PC-3 (cell line): ENCODE data around the gene KRABD2.

ENCODE experiments used
- ATAC-seq: fragments of 200-7000 bp; cut with Tn5 transposase; 2 replicates; pipeline ENCODE4 v1.9.1; 2020; ENCODE audit warnings: mild to moderate bottlenecking, moderate library complexity
- BruUV-seq: library from RNA; stranded (reverse); fragments of 400-500 nt; replicated peaks from 2 replicates; lab custom pipeline; 2021; lab: Mats Ljungman, UMichigan
- CTCF ChIA-PET: fragments of 300-600 bp; sonication (Branson Sonifier 250); formaldehyde crosslinking; loops from one replicate; lab custom pipeline; 2022; ENCODE audit warnings: antibody characterized with exemption; lab: Charles Lee
- POLR2A ChIA-PET: fragments of 300-600 bp; sonication (Branson Sonifier 250); formaldehyde crosslinking; loops from one replicate; lab custom pipeline; 2022; ENCODE audit warnings: antibody characterized with exemption; ENCODE audit not compliant: unreplicated experiment; lab: Charles Lee
- DNase-seq: peaks from one replicate; pipeline ENCODE4 v3.0.0-alpha.2; 2015
- H2AFZ ChIP-seq: fragments of 300-600 bp; sonication (generic); 2 replicates; pipeline ENCODE4 v1.6.0; 2016; ENCODE audit warnings: antibody characterized with exemption, low read length
- H3F3A ChIP-seq: fragments of 300-600 bp; sonication (generic); one replicate; pipeline ENCODE4 v1.6.0; 2017; ENCODE audit warnings: antibody characterized with exemption, low read length, control low read depth, mild to moderate bottlenecking; ENCODE audit not compliant: unreplicated experiment
- H3K27ac ChIP-seq: fragments of 300-600 bp; sonication (generic); 2 replicates; pipeline ENCODE4 v1.5.1; 2016; ENCODE audit warnings: mild to moderate bottlenecking, low read length
- H3K27me3 ChIP-seq: fragments of 300-600 bp; sonication (generic); 2 replicates; pipeline ENCODE4 v1.6.1; 2016; ENCODE audit warnings: low read length, mixed read lengths
- H3K36me3 ChIP-seq: fragments of 300-600 bp; sonication (generic); 2 replicates; pipeline ENCODE4 v1.6.1; 2016; ENCODE audit warnings: low read depth, mixed run types, low read length, mixed read lengths
- H3K4me1 ChIP-seq: fragments of 300-600 bp; sonication (generic); 2 replicates; pipeline ENCODE4 v1.5.1; 2016; ENCODE audit warnings: low read length; ENCODE audit not compliant: insufficient read depth
- H3K4me2 ChIP-seq: fragments of 300-600 bp; sonication (generic); 2 replicates; pipeline ENCODE4 v1.6.0; 2016; ENCODE audit warnings: low read length
- H3K4me3 ChIP-seq: fragments of 300-600 bp; sonication (generic); 2 replicates; pipeline ENCODE4 v1.5.1; 2016; ENCODE audit warnings: mild to moderate bottlenecking, low read length, mixed read lengths
- H3K79me2 ChIP-seq: fragments of 300-600 bp; sonication (generic); 2 replicates; pipeline ENCODE4 v1.6.1; 2017; ENCODE audit warnings: low read length, mixed read lengths
- H3K9ac ChIP-seq: fragments of 300-600 bp; sonication (generic); 2 replicates; pipeline ENCODE4 v1.6.0; 2016; ENCODE audit warnings: mild to moderate bottlenecking, low read length
- H3K9me2 ChIP-seq: fragments of 300-600 bp; sonication (generic); replicated peaks from 2 replicates; pipeline ENCODE4 v1.6.1; 2016; ENCODE audit warnings: mixed run types, low read length, mixed read lengths
- H3K9me3 ChIP-seq: fragments of 300-600 bp; sonication (generic); 2 replicates; pipeline ENCODE4 v1.6.1; 2016; ENCODE audit warnings: low read length, mixed read lengths
- H4K20me1 ChIP-seq: fragments of 300-600 bp; sonication (generic); 2 replicates; pipeline ENCODE4 v1.6.1; 2016; ENCODE audit warnings: low read length, mixed read lengths
- EZH2 ChIP-seq: fragments of 300-600 bp; sonication (generic); IDR thresholded peaks from one replicate; pipeline ENCODE4 v1.6.1; 2017; ENCODE audit warnings: antibody characterized with exemption, mild to moderate bottlenecking, low read length; ENCODE audit not compliant: unreplicated experiment
- EZH2phosphoT487 ChIP-seq: fragments of 300-600 bp; sonication (generic); IDR thresholded peaks from 2 replicates; pipeline ENCODE4 v1.6.1; 2018; ENCODE audit warnings: mild to moderate bottlenecking, antibody characterized with exemption, low read length, borderline replicate concordance
- intact Hi-C: fragments of 100-400 bp; cut with micrococcal nuclease; formaldehyde crosslinking; loops from 2 replicates; pipeline ENCODE4 v1.9.0; 2023
- TF ChIP-seq, protein P1 (sequence below): fragments of 300-600 bp; sonication (generic); conservative IDR thresholded peaks from 2 replicates; pipeline ENCODE4 v1.5.1; 2017; ENCODE audit warnings: antibody characterized with exemption, low read depth, mild to moderate bottlenecking, low read length

Gene KRABD2

DNA sequence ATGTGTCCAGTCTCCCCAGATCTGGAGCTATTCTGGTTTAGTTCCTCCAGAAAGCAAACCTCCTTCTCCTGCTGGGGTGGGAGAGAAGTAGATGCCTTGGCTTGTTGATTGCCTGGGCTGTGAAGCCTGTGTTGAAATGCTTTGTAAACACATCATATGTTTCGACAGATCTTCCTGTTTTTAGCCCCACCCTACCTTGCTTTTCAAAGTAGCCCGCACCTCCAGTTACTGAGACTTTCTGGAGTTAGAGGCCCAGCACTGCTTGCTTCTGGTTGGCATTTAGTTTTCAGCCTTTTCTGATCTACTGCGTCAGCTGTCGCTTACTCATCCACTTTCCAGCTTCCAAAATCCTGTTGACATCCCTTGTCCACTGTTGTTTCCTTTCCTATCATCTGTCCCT lies 41.3 kb upstream of the KRABD2 start:
- Histone ChIP-seq H2AFZ (no peak overlapping the region), H3K9me3 (no peaks in the 10 kb centered on the region), H3K9me2 (no peaks in the 10 kb centered on the region), H3F3A (no peaks in the 10 kb centered on the region), H3K27ac (no peak overlapping the region), H3K27me3 (no peaks in the 10 kb centered on the region), H4K20me1 (no peaks in the 10 kb centered on the region), H3K4me2 (no peak overlapping the region), H3K36me3 (no peaks in the 10 kb centered on the region), H3K4me3 (no peak overlapping the region), H3K79me2 (no peaks in the 10 kb centered on the region), H3K9ac (no peak overlapping the region), H3K4me1 (no peaks in the 10 kb centered on the region)
- ChIA-PET POLR2A (no interaction called here), CTCF (no interaction called here)
- BruUV-seq = no TSS peak
- ATAC-seq = no peak
- intact Hi-C loops = no loop called here
- no peak for DNase-seq
- TF ChIP-seq EZH2 = no peak
- TF ChIP-seq EZH2phosphoT487 = no peak
- TF ChIP-seq, protein P1, sequence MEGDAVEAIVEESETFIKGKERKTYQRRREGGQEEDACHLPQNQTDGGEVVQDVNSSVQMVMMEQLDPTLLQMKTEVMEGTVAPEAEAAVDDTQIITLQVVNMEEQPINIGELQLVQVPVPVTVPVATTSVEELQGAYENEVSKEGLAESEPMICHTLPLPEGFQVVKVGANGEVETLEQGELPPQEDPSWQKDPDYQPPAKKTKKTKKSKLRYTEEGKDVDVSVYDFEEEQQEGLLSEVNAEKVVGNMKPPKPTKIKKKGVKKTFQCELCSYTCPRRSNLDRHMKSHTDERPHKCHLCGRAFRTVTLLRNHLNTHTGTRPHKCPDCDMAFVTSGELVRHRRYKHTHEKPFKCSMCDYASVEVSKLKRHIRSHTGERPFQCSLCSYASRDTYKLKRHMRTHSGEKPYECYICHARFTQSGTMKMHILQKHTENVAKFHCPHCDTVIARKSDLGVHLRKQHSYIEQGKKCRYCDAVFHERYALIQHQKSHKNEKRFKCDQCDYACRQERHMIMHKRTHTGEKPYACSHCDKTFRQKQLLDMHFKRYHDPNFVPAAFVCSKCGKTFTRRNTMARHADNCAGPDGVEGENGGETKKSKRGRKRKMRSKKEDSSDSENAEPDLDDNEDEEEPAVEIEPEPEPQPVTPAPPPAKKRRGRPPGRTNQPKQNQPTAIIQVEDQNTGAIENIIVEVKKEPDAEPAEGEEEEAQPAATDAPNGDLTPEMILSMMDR = no peak

DNA sequence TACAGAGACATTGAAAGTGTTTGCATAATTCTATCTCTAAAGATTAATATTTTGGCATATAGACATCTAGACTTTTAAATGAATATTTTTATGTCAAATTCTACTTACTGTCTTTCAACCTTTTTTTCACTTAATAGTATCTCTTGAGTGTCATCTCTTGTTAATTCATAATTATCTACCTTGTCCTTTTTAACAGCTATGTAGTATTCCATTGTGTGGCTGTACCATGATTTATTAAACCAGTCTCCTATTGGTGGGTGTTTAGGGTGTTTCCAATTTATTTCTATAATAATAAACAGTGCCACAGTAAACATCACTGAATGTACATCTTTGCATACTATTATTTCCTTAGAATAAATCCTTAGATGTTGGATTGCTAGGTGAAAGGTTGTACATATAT lies 37.4 kb upstream of the KRABD2 start:
- Histone ChIP-seq H3K9ac (no peak overlapping the region), H3K4me1 (peaks cover 8% of the 10 kb centered on the region; the same call in 1 of the 2 replicates), H4K20me1 (no peaks in the 10 kb centered on the region), H3K36me3 (no peaks in the 10 kb centered on the region), H3K4me2 (no peak overlapping the region), H3F3A (no peaks in the 10 kb centered on the region), H3K9me3 (no peaks in the 10 kb centered on the region), H2AFZ (no peak overlapping the region), H3K9me2 (no peaks in the 10 kb centered on the region), H3K27ac (no peak overlapping the region), H3K27me3 (no peaks in the 10 kb centered on the region), H3K79me2 (no peaks in the 10 kb centered on the region), H3K4me3 (no peak overlapping the region)
- no peak for ATAC-seq
- BruUV-seq = no TSS peak
- POLR2A ChIA-PET = no interaction called here
- intact Hi-C loops = no loop called here
- TF ChIP-seq, protein P1 = no peak
- no peak for TF ChIP-seq EZH2
- TF ChIP-seq EZH2phosphoT487 = no peak
- CTCF ChIA-PET = no interaction called here
- DNase-seq = no peak

GRCh38 chr17:8413328-8413727 lies 36.8 kb upstream of the KRABD2 start:
- intact Hi-C loops = no loop called here
- CTCF ChIA-PET = no interaction called here
- no peaks in the 10 kb centered on the region for H3K9me2 ChIP-seq
- no peaks in the 10 kb centered on the region for H3K36me3 ChIP-seq
- peaks cover 12% of the 10 kb centered on the region for H3K4me1 ChIP-seq
- H3K4me2 ChIP-seq = no peak overlapping the region
- ATAC-seq = no peak
- no peak overlapping the region for H3K27ac ChIP-seq
- H3K79me2 ChIP-seq = no peaks in the 10 kb centered on the region
- H3K4me3 ChIP-seq = no peak overlapping the region
- H3K9me3 ChIP-seq = no peaks in the 10 kb centered on the region
- H3K9ac ChIP-seq = no peak overlapping the region
- no peak for DNase-seq
- no peaks in the 10 kb centered on the region for H3F3A ChIP-seq
- TF ChIP-seq, protein P1 = no peak
- TF ChIP-seq EZH2 (no peak), EZH2phosphoT487 (no peak)
- no peaks in the 10 kb centered on the region for H3K27me3 ChIP-seq
- POLR2A ChIA-PET = no interaction called here
- no TSS peak for BruUV-seq
- H4K20me1 ChIP-seq = no peaks in the 10 kb centered on the region
- H2AFZ ChIP-seq = no peak overlapping the region
